ENCODE data around the gene ELK4.
"Not testable (repeated sequence)": the region's sequence is repeated elsewhere in the genome, so short reads cannot be mapped to it uniquely, and the experiment has no call there.

ELK4 gene

GRCh38 chr1:205637854-205638468 is 6.2 kb upstream of the ELK4 start:
- no peak overlapping the region for H3K4me3 ChIP-seq (ENCODE audit: low read length)
- no peaks in the 10 kb centered on the region for H3K36me3 ChIP-seq (replicated peaks; ENCODE audit: insufficient read depth, low read length)
- no peak overlapping the region for H3K27ac ChIP-seq (ENCODE audit: low read length)
- 0 out of 2 replicates have a peak, but pooled peaks cover under 1% of the 10 kb centered on the region for H3F3A ChIP-seq (ENCODE audit: insufficient read depth, low read length)
- H3K4me2 ChIP-seq (ENCODE audit: low read depth, low read length) = no peak overlapping the region
- no peaks in the 10 kb centered on the region for H3K9me3 ChIP-seq (replicated peaks; ENCODE audit: insufficient read depth, low read length)
- H4K20me1 ChIP-seq (ENCODE audit: insufficient read depth, low read length) = no peaks in the 10 kb centered on the region
- DNase-seq = no peak
- no peak overlapping the region for H2AFZ ChIP-seq (ENCODE audit: low read length)
- H3K4me1 ChIP-seq (ENCODE audit: low read length) = 0 out of 2 replicates have a peak, but pooled peaks cover 2% of the 10 kb centered on the region
- peaks cover 20% of the 10 kb centered on the region for H3K27me3 ChIP-seq (replicated peaks; ENCODE audit: insufficient read depth, low read length)
- H3K79me2 ChIP-seq (ENCODE audit: low read length) = no peaks in the 10 kb centered on the region
- H3K9me2 ChIP-seq (replicated peaks; ENCODE audit: insufficient read depth, low read length) = no peaks in the 10 kb centered on the region
- no peak overlapping the region for H3K9ac ChIP-seq (ENCODE audit: low read length)
- TF ChIP-seq, protein P1, sequence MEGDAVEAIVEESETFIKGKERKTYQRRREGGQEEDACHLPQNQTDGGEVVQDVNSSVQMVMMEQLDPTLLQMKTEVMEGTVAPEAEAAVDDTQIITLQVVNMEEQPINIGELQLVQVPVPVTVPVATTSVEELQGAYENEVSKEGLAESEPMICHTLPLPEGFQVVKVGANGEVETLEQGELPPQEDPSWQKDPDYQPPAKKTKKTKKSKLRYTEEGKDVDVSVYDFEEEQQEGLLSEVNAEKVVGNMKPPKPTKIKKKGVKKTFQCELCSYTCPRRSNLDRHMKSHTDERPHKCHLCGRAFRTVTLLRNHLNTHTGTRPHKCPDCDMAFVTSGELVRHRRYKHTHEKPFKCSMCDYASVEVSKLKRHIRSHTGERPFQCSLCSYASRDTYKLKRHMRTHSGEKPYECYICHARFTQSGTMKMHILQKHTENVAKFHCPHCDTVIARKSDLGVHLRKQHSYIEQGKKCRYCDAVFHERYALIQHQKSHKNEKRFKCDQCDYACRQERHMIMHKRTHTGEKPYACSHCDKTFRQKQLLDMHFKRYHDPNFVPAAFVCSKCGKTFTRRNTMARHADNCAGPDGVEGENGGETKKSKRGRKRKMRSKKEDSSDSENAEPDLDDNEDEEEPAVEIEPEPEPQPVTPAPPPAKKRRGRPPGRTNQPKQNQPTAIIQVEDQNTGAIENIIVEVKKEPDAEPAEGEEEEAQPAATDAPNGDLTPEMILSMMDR (IDR thresholded peaks at IDR 0.05; ENCODE audit: low read length) = no peak
- TF ChIP-seq EZH2 (optimal IDR thresholded peaks at IDR 0.05; ENCODE audit: low read depth, low read length) = no peak
- TF ChIP-seq EZH2phosphoT487 (IDR thresholded peaks at IDR 0.05; ENCODE audit: low read length) = no peak

DNA sequence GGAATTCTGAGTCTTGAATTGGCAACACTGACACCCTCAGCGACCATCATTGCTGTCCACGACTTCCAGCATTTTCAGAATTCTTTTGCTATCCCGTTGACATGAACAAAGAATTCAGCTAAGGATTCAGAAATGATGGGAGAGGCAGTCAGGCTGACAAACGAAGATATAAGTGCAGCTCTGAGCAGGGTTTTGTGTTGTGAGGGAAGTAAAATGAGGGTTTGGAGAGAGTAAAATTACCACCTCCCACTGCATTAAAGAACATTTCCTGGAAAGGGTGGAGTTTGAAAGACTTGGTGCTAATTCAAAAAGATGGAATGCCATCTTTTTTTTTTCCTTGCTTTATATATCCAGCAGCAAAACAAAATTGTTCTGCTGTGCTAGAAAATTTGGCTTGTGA is 4.9 kb upstream of the ELK4 start:
- Histone ChIP-seq H3K9me2 (replicated peaks; ENCODE audit: insufficient read depth, low read length) (no peaks in the 10 kb centered on the region), H3K36me3 (replicated peaks; ENCODE audit: insufficient read depth, low read length) (no peaks in the 10 kb centered on the region), H4K20me1 (ENCODE audit: insufficient read depth, low read length) (no peaks in the 10 kb centered on the region), H2AFZ (ENCODE audit: low read length) (no peak overlapping the region), H3K9ac (ENCODE audit: low read length) (no peak overlapping the region), H3K4me2 (ENCODE audit: low read depth, low read length) (no peak overlapping the region), H3K27me3 (replicated peaks; ENCODE audit: insufficient read depth, low read length) (peaks cover 24% of the 10 kb centered on the region), H3K4me1 (ENCODE audit: low read length) (peaks cover 8% of the 10 kb centered on the region; the same call in 1 of the 2 replicates), H3K79me2 (ENCODE audit: low read length) (no peaks in the 10 kb centered on the region), H3K27ac (ENCODE audit: low read length) (no peak overlapping the region), H3K9me3 (replicated peaks; ENCODE audit: insufficient read depth, low read length) (no peaks in the 10 kb centered on the region), H3K4me3 (ENCODE audit: low read length) (no peak overlapping the region), H3F3A (ENCODE audit: insufficient read depth, low read length) (peaks cover 10% of the 10 kb centered on the region)
- DNase-seq = no peak
- TF ChIP-seq EZH2 (optimal IDR thresholded peaks at IDR 0.05; ENCODE audit: low read depth, low read length) (no peak), EZH2phosphoT487 (IDR thresholded peaks at IDR 0.05; ENCODE audit: low read length) (no peak)
- TF ChIP-seq, protein P1 (IDR thresholded peaks at IDR 0.05; ENCODE audit: low read length) = no peak

DNA sequence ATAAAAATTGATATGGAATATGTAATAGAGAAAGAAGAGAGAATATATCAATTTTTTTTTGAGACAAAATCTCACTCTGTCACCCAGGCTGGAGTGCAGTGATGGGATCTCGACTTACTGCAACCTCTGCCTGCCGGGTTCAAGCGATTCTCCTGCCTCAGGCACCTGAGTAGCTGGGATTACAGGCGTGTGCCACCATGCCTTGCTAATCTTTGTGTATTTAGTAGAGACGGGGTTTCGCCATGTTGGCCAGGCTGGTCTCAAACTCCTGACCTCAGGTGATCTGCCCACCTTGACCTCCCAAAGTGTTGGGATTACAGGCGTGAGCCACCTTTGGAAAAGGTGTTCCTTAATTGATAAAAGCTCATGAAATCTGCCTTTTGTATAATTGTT is 4.3 kb upstream of the ELK4 start:
- H3K79me2 ChIP-seq (ENCODE audit: low read length); H3K9ac ChIP-seq (ENCODE audit: low read length); H3K9me2 ChIP-seq (replicated peaks; ENCODE audit: insufficient read depth, low read length); H3K4me3 ChIP-seq (ENCODE audit: low read length); H2AFZ ChIP-seq (ENCODE audit: low read length); H3K36me3 ChIP-seq (replicated peaks; ENCODE audit: insufficient read depth, low read length); H3K9me3 ChIP-seq (replicated peaks; ENCODE audit: insufficient read depth, low read length); H3K4me2 ChIP-seq (ENCODE audit: low read depth, low read length); H3K4me1 ChIP-seq (ENCODE audit: low read length); DNase-seq; H4K20me1 ChIP-seq (ENCODE audit: insufficient read depth, low read length); H3K27ac ChIP-seq (ENCODE audit: low read length): not testable (repeated sequence)
- peaks cover 24% of the 10 kb centered on the region for H3K27me3 ChIP-seq (replicated peaks; ENCODE audit: insufficient read depth, low read length)
- peaks cover 10% of the 10 kb centered on the region for H3F3A ChIP-seq (ENCODE audit: insufficient read depth, low read length)

- H3K36me3 ChIP-seq (replicated peaks; ENCODE audit: insufficient read depth, low read length) = no peaks in the 10 kb centered on the region
- H3K27ac ChIP-seq (ENCODE audit: low read length) = no peak overlapping the region
- H3K9me2 ChIP-seq (replicated peaks; ENCODE audit: insufficient read depth, low read length) = no peaks in the 10 kb centered on the region
- no peaks in the 10 kb centered on the region for H3K9me3 ChIP-seq (replicated peaks; ENCODE audit: insufficient read depth, low read length)
- peaks cover 17% of the 10 kb centered on the region for H3F3A ChIP-seq (ENCODE audit: insufficient read depth, low read length)
- H3K79me2 ChIP-seq (ENCODE audit: low read length) = peaks cover 25% of the 10 kb centered on the region
- H3K4me3 ChIP-seq (ENCODE audit: low read length) = no peak overlapping the region
- H4K20me1 ChIP-seq (ENCODE audit: insufficient read depth, low read length) = 0 out of 2 replicates have a peak, but pooled peaks cover under 1% of the 10 kb centered on the region
- DNase-seq = no peak
- peaks cover 24% of the 10 kb centered on the region for H3K27me3 ChIP-seq (replicated peaks; ENCODE audit: insufficient read depth, low read length)
- no peak overlapping the region for H3K9ac ChIP-seq (ENCODE audit: low read length)
- H2AFZ ChIP-seq (ENCODE audit: low read length) = no peak overlapping the region
- no peak overlapping the region for H3K4me2 ChIP-seq (ENCODE audit: low read depth, low read length)
- no peak for TF ChIP-seq EZH2phosphoT487 (IDR thresholded peaks at IDR 0.05; ENCODE audit: low read length)
- TF ChIP-seq, protein P1 (IDR thresholded peaks at IDR 0.05; ENCODE audit: low read length) = no peak
- no peak for TF ChIP-seq EZH2 (optimal IDR thresholded peaks at IDR 0.05; ENCODE audit: low read depth, low read length)
- peaks cover 15% of the 10 kb centered on the region for H3K4me1 ChIP-seq (ENCODE audit: low read length)
Measured at GRCh38 chr1:205633421-205633976, 1.7 kb upstream of the ELK4 start.

All from MM.1S (cell line).